GM18868 (cell line): ENCODE results near the gene CHD3.
A peak's percentile ranks its signal among the peaks of the same experiment; 100 is the strongest.

Experiments
- ATAC-seq: cut with Tn5 transposase; IDR thresholded peaks from one replicate; pipeline ENCODE4 v1.9.1; 2021; ENCODE audit warnings: mild to moderate bottlenecking, moderate library complexity; ENCODE audit not compliant: unreplicated experiment

The CHD3 gene

GRCh38 chr17:7893187-7893880, 4.7 kb downstream of the CHD3 start:
- no peak for ATAC-seq

- ATAC-seq: no peak
Measured at GRCh38 chr17:7894226-7894625, 5.6 kb downstream of the CHD3 start.

GRCh38 chr17:7894866-7895265, 6.3 kb downstream of the CHD3 start:
- ATAC-seq: no peak

DNA sequence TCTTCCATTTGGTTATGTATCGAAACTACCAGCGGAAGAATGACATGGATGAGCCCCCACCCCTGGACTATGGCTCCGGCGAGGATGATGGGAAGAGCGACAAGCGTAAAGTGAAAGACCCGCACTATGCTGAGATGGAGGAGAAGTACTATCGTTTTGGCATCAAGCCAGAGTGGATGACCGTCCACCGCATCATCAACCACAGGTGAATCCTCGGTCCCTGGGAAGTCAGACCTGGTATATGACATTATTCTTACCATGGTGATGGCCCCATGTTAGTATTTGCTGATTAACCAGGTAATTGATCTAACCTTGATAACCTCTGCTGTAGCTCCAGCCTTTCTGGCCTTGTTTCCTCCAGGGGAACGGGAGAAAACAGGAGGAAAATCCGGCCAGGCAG, 8.5 kb downstream of the CHD3 start:
- no peak for ATAC-seq

DNA sequence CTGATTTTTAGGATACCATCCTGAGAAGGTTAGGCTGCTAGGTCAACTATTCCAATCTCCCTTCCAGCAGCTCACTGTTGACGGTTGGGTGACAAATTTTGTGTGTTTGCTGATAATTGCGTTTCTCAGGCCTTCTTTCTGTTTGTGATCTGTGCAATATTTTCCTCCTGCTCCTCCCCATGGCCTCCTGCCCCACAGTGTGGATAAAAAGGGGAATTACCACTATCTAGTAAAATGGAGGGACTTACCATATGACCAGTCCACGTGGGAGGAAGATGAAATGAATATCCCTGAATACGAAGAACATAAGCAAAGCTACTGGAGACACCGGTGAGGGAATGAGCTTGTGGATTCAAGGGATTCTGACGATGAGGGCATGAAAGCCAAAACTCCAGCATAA, 9.2 kb downstream of the CHD3 start:
- no peak for ATAC-seq

DNA sequence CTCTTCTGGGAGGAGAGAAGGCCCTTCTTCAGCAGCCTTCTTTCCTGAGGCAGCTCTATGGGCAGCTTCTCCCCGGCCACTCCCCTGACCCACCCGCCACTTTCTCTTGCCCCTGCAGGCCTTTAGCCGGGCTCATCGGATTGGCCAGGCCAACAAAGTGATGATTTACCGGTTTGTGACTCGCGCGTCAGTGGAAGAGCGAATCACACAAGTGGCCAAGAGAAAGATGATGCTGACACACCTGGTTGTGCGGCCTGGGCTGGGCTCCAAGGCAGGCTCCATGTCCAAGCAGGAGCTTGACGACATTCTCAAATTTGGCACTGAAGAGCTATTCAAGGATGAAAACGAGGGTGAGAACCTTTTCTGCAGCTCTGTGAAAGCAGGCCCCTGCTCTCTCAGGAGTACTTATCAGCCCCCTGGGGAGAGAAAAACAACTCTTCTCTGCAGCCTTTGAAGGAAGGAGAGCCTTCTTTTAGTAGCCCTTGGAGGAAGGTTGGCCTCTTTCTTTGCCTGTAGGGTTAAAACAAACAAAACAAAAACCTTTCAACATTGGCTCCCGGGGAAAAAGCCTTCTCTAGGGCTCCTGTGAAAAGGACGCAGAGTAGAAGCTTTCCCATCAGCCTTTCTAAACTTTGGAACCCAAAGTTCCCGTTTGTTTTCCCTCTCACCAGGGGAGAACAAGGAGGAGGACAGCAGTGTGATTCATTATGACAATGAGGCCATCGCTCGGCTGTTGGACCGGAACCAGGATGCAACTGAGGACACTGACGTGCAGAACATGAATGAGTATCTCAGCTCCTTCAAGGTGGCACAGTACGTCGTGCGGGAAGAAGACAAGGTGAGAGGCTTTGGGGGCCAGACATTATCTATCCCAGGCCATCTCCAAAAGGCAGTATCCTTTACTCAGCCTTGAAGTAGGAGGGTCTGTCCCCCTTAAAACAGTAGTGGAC, 14.8 kb downstream of the CHD3 start:
- no peak for ATAC-seq

- no peak for ATAC-seq
Measured at GRCh38 chr17:7909089-7909488, 20.5 kb downstream of the CHD3 start.

GRCh38 chr17:7910281-7910680, 21.7 kb downstream of the CHD3 start:
- ATAC-seq: no peak

- no peak for ATAC-seq
Measured at GRCh38 chr17:7910711-7911110, 22.1 kb downstream of the CHD3 start.

GRCh38 chr17:7911116-7911515, 22.5 kb downstream of the CHD3 start:
- ATAC-seq: no peak

GRCh38 chr17:7912927-7913524, 24.4 kb downstream of the CHD3 start:
- no peak for ATAC-seq

DNA sequence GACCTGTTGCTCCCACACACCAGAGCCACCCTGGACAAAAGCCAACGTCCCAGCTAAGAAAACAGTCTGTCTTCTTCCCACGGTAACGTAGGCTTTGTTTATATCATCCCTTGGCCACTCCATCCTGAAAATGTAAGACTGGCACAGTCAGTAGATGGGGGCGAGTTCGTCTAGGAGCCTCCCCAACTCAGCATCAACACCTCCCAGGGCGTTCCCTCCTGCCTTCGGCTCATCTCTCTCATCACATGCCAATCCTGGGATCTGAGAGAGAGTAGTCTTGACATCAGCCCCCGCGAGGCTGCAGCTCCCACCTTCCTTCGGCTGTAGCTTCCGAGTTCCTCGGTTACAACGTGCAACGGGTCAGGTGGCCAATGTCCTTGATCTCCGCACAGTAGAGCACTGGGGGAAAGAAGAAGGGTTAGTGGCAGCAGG, 26.6 kb downstream of the CHD3 start:
- ATAC-seq: no peak

DNA sequence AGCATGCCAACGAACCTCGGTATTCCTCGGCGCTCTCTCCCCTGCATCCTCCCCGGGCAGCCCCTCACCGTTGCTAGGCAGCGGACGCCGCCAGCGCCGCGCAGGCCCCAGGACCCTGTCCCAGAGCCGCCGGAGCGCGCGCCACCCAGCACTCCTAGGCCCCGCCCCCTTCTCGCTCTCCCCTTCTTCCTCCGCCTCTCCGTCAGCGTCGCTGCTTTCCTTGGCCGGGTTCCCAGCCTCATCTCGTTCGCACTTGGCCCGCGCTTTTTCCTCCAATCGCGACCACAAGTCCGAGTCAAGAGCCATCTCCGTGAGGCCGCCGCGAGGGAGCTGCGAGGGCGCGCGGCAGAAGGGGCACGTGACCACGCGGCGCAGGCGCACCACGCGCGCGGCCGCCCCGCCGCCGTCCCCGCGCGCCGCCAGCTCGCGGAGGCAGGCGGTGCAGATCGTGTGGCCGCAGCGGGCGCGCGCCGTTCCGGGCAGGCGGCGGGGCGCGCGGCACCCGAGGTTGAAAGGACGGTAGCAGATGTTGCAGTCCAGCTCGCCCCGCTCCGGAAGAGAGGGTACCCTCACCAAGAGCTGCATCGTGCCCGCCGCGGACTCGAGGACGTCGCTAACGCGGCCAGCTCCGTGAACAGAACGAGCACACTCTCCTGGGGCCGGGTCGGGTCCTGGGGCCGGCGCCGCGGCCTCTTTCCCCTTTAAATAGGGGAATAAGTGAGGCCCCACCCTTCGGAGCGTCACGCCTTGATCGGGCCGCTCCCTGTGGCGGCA, 27.2 kb downstream of the CHD3 start, which contains the start of gene RNF227:
RNF227 (minus strand) TSS at position 679 of the 774 bp plus-strand sequence; CDS start at position 585, 94 bp downstream.
- peak; percentile 74 for ATAC-seq

DNA sequence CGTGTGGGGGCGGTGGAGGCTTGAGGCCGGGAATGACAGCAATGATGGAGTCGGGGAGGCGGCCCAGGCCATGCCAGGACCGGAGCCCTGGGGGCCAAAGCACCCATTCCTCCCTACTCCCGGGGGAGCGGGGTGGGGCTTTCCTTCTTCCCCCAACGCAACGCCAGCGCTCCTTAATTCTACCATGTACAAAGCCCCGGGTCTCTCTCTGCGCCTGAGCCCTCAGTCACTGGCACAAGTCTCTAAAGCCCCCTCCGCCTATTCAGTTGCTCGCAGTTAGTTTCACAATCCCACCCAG, 27.7 kb downstream of the CHD3 start:
- ATAC-seq: no peak

DNA sequence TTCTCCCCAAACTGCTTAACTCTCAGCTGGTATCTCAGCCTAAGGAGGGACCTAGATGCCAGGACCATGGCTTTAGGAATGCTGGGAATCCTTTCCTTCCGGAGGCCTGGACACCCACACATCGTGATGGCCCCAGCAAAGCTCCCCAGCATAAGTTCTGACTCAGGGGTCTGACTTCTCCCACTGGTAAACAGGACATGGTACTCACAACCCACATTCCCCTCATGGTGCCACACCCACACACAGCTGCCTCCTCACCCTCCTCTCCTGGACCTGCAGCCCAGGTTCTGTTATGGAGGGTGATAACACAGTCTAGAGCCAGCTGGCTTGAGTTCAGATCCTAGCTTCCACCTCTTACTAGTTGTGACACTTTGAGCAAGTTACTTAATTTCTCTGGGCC, 28.2 kb downstream of the CHD3 start:
- ATAC-seq: no peak

DNA sequence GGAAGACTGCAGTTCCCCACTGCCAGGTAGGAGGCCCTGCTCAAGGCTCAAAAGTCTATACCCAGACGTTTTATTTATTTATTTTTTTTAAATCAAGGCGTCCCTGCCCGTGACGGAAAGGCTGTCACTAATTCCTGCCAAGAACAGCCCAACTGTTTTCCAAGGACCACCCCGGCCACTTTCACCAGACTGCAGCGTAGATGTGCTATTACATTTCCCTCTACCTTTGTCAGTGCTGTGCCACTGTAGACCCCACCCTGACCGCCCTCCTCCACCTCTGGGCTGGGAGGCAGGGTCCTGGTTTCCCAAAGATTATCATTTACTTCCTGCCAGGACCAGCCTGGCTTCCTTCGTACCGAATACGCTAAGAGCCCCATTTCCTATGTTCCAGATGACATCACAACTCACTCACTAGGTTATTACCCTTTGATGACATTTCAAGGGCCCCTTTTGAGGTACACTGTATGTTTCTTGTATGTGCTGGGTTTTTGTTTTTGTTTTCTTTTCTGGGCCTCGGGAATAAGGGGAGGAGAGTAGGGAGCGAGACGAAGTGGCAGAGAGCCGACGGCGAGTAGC, 33.8 kb downstream of the CHD3 start:
- ATAC-seq: no peak

GRCh38 chr17:7922845-7923628, 34.4 kb downstream of the CHD3 start:
- no peak for ATAC-seq

DNA sequence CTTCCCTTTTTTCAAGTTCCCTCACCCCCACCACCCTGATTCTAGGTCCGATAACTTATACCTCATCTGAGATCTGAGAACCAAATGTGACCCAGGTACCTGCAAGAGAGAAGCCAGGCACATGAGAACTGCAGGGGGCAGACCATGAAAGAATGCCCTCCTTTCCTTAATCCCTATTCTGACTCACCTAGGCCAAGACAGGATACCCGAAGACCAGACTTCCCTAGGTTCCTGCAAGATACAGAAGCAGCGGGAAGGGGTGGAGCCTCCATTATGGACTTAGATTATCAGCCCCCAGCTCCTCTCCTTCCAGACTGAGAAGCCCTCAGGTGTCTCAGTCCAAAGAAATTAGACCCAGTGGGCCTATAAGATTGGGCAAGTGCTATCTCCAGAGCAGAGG, 39.0 kb downstream of the CHD3 start:
- ATAC-seq: no peak

DNA sequence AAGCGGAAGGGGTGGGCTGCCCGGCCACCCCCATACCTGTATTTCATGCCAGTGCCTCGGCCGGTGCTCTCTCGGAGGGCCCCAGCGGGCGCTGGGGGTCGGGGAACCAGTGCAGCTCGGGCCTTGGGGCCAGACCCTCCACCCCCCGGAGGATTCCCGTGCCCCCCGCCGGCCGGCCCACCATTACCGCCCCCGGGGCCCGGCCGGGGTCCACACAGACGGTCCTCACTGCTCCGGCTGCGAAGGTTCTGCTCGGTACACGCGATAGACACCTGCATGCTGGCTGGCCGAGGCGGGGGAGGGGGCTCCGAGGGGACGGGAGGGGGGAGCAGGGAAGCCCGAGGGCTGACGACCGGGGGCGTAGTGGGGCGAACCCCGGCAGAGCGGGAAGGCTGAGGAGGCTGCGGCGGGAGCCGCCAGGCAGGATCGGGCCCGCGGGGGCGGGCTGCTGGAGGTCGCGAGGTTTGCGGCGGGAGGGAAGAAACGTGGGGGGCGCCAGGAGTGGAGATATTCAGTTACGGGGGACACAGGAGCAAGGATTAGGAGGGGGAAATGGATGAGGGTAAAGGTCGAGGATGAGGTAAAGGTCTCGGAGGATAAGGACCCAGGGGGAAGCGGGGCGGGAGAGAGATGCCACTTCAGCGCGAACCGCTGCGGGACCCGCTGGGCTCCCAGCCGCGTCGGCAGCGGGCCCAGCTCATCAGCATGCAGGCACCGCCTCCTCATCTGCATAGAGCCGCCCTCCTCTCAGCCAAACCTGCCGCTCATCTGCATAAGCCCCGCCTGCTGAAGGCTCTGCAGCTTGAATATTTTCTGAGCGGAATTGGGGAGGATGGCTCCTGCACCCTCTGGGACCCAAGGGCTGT, 40.8 kb downstream of the CHD3 start, which contains the start of gene KCNAB3:
KCNAB3 (minus strand) TSS at position 699 of the 866 bp plus-strand sequence; CDS start at position 278, 421 bp downstream.
- ATAC-seq: no peak
